ENCODE results near the gene SEPTIN6.

The SEPTIN6 gene

GRCh38 chrX:119698845-119699244 lies 5.9 kb upstream of the SEPTIN6 start (continued):
- TF ChIP-seq ZNF19 (tag by site-specific recombination; IDR thresholded peaks at IDR 0.05; ENCODE audit: low read depth) (no peak), PATZ1 (tag by site-specific recombination; IDR thresholded peaks at IDR 0.05) (no peak), ZNF510 (tag by site-specific recombination; IDR thresholded peaks at IDR 0.05; ENCODE audit: insufficient replicate concordance) (no peak)

- ChIA-PET CTCF (interaction anchor here (1.3 kb wide), 1 partner anchor 11 kb away, joined by 4 read pairs; no protein-coding TSS in a partner anchor), POLR2A (no interaction called here)
These were observed 3.4 kb upstream of the SEPTIN6 start for GRCh38 chrX:119696251-119696890.

GRCh38 chrX:119695535-119696050 lies 2.6 kb upstream of the SEPTIN6 start:
- Histone ChIP-seq H3K36me3 (ENCODE audit: control insufficient read depth in 2 of 2, insufficient read depth in 1 of 2, low read length in 2 of 2) (no peaks in the 10 kb centered on the region), H3K4me3 (ENCODE audit: low read depth, low read length) (no peak overlapping the region), H3K4me1 (ENCODE audit: control insufficient read depth, insufficient read depth, low read length) (peaks cover 2% of the 10 kb centered on the region; the same call in 1 of the 2 replicates), H3K27ac (ENCODE audit: extremely low read depth, low read depth, low read length) (no peak overlapping the region), H3K9me3 (ENCODE audit: control insufficient read depth, insufficient read depth, low read depth, low read length) (no peaks in the 10 kb centered on the region)
- CTCF ChIA-PET = interaction anchor here (1.0 to 1.3 kb wide), 2 partner anchors 10 to 87 kb away, joined by 3 to 4 read pairs; no protein-coding TSS in a partner anchor
- POLR2A ChIA-PET = no interaction called here
- TF ChIP-seq ZNF148 (tag by site-specific recombination; IDR thresholded peaks at IDR 0.05; ENCODE audit: borderline replicate concordance) (0 out of 2 replicates have a peak, but pooled peaks have one; percentile 41), ZIC2 (tag by site-specific recombination; IDR thresholded peaks at IDR 0.05) (no peak)

More at GRCh38 chrX:119696251-119696890, 3.4 kb upstream of the SEPTIN6 start:
- Histone ChIP-seq H3K4me3 (ENCODE audit: low read depth, low read length) (no peak overlapping the region), H3K36me3 (ENCODE audit: control insufficient read depth in 2 of 2, insufficient read depth in 1 of 2, low read length in 2 of 2) (no peaks in the 10 kb centered on the region), H3K27ac (ENCODE audit: extremely low read depth, low read depth, low read length) (no peak overlapping the region), H3K9me3 (ENCODE audit: control insufficient read depth, insufficient read depth, low read depth, low read length) (no peaks in the 10 kb centered on the region), H3K4me1 (ENCODE audit: control insufficient read depth, insufficient read depth, low read length) (peaks cover 2% of the 10 kb centered on the region; the same call in 1 of the 2 replicates)
- TF ChIP-seq ZNF510 (tag by site-specific recombination; IDR thresholded peaks at IDR 0.05; ENCODE audit: insufficient replicate concordance) (no peak), WT1 (tag by site-specific recombination; IDR thresholded peaks at IDR 0.05) (no peak), BCL11B (tag by site-specific recombination; IDR thresholded peaks at IDR 0.05; ENCODE audit: low read depth) (no peak), ZBTB7A (tag by site-specific recombination; IDR thresholded peaks at IDR 0.05; ENCODE audit: low read depth) (no peak), ZBTB44 (tag by site-specific recombination; IDR thresholded peaks at IDR 0.05) (no peak), ZNF350 (tag by site-specific recombination; IDR thresholded peaks at IDR 0.05) (no peak), SCRT2 (tag by site-specific recombination; IDR thresholded peaks at IDR 0.05) (no peak), ZFP3 (tag by site-specific recombination; IDR thresholded peaks at IDR 0.05; ENCODE audit: low read depth) (no peak)

All from HEK293 (cell line).